AG04450 (cell line): ENCODE measurements around the gene PTPN1. TPM values are rescaled to one million over a fixed set of nuclear protein-coding genes. Genes with fewer than 3 reads are reported as not detected.
A peak's percentile ranks its signal among the peaks of the same experiment; 100 is the strongest.

Experiments
- CTCF ChIA-PET: fragments of 300-600, 350-600 bp; formaldehyde crosslinking; extraction: SDS; loops from one replicate; lab custom pipeline; 2022; ENCODE audit warnings: antibody characterized with exemption, inconsistent platforms; lab: Charles Lee
- POLR2A ChIA-PET: fragments of 350-600 bp; formaldehyde crosslinking; extraction: SDS; loops from one replicate; lab custom pipeline; 2021; ENCODE audit warnings: antibody characterized with exemption, inconsistent platforms; lab: Yijun Ruan, JAX
- DNase-seq: peaks from one replicate; pipeline ENCODE4 v3.0.0-alpha.2; 2011; ENCODE audit warnings: low read depth, low spot score
- H3K27ac ChIP-seq: one replicate; pipeline ENCODE4 v1.5.1; 2012; ENCODE audit warnings: low read depth, low read length, control low read depth
- H3K27me3 ChIP-seq: one replicate; pipeline ENCODE4 v1.6.0; 2012; ENCODE audit warnings: low read length; ENCODE audit not compliant: control insufficient read depth, insufficient read depth
- H3K4me3 ChIP-seq: 2 replicates; pipeline ENCODE4 v1.5.1; 2011; ENCODE audit warnings: mild to moderate bottlenecking, low read depth, low read length, control low read depth
- H3K9me3 ChIP-seq: 2 replicates; pipeline ENCODE4 v1.5.1; 2012; ENCODE audit warnings: low read length; ENCODE audit not compliant: control insufficient read depth, insufficient read depth
- polyA plus RNA-seq: library from polyadenylated mRNA; depleted of rRNA; stranded (reverse); fragments of >200 nt; gene quantifications from 2 replicates; pipeline ENCODE4 v1.2.3, GENCODE V29; 2011
- TF ChIP-seq, protein P1 (sequence below): IDR thresholded peaks from 2 replicates; pipeline ENCODE4 v1.5.1; 2011; ENCODE audit warnings: low read depth, low read length, control low read depth, inconsistent platforms

The PTPN1 gene
- polyA plus RNA-seq, 1 experiment, result 54.7 TPM

DNA sequence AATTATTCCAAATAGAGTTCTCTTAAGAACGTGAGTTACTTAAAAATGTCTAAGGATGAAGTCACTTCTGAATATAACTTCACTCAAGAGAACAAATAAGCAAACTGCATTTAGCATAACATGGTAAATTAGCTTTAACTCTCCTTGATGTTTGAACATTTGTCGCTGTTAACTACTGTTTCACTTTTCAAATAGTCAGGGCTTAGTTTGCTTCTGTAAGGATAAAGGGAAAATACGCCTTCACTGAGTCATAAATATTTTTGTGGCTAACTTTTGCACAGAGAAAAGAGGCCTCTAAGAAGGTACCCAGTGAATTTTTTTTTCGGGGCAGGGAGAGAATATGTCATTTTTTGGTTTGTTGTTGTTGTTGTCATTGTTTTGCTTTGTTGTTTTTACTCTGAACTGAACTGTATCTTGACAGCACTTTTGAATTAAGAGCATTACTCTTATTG, 8.1 kb downstream of the PTPN1 start:
- no peaks in the 10 kb centered on the region for H3K27me3 ChIP-seq
- no peak for DNase-seq
- peak overlapping the region; percentile 15; the same call in 1 of the 2 replicates for H3K4me3 ChIP-seq
- no peaks in the 10 kb centered on the region for H3K9me3 ChIP-seq
- POLR2A ChIA-PET, result no interaction called here
- TF ChIP-seq, protein P1, sequence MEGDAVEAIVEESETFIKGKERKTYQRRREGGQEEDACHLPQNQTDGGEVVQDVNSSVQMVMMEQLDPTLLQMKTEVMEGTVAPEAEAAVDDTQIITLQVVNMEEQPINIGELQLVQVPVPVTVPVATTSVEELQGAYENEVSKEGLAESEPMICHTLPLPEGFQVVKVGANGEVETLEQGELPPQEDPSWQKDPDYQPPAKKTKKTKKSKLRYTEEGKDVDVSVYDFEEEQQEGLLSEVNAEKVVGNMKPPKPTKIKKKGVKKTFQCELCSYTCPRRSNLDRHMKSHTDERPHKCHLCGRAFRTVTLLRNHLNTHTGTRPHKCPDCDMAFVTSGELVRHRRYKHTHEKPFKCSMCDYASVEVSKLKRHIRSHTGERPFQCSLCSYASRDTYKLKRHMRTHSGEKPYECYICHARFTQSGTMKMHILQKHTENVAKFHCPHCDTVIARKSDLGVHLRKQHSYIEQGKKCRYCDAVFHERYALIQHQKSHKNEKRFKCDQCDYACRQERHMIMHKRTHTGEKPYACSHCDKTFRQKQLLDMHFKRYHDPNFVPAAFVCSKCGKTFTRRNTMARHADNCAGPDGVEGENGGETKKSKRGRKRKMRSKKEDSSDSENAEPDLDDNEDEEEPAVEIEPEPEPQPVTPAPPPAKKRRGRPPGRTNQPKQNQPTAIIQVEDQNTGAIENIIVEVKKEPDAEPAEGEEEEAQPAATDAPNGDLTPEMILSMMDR, result no peak
- CTCF ChIA-PET, result no interaction called here
- H3K27ac ChIP-seq, result no peak overlapping the region

DNA sequence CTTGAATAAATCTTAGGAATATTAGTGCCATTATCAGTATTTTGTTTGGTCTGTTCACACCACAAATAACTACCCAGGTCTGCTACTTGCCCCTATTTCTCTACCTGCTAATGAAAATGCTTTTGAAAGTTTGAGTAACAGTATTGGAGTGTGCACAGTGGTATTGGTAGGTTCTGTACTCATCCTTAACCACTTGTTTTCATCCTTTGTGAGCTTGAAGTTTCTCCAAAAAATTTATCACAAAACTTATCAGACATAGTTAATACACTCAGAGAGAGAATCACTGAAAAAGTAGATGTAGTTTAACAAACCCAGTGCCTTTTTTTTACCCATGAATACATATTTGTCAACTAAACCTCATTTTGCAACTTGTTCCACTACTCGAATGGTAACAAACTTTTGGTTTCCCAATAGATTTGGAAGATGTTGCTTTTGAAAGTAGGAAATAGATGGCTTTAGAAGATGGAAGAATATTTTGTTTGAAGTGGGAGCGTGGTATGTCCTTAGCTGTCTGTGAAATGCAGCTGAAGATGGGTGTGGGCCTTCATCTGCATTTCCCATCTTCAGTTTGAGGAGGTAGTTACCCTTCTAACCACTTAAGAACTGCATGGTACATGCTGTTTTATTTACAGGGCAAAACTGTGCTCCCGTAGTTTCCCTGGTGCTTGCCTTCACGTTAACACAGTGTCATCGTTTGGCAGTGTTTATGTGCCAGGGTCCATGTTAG, 9.0 kb downstream of the PTPN1 start:
- CTCF ChIA-PET, result no interaction called here

GRCh38 chr20:50520222-50520880, 10.2 kb downstream of the PTPN1 start:
- Histone ChIP-seq H3K4me3 (no peak overlapping the region), H3K9me3 (no peaks in the 10 kb centered on the region), H3K27ac (no peak overlapping the region), H3K27me3 (no peaks in the 10 kb centered on the region)
- CTCF ChIA-PET, result interaction anchor here (0.7 kb wide), 1 partner anchor 34 kb away, joined by 3 read pairs; no protein-coding TSS in a partner anchor
- POLR2A ChIA-PET, result interaction anchor here (0.6 to 1.9 kb wide), 3 partner anchors 10 to 18 kb away, joined by 3 to 4 read pairs (median 3); partner anchors contain the start of gene PTPN1
- no peak for DNase-seq
- TF ChIP-seq, protein P1, result no peak

More for the DNA sequence above, 9.0 kb downstream of the PTPN1 start:
- TF ChIP-seq, protein P1, result no peak
- Histone ChIP-seq H3K27ac (no peak overlapping the region), H3K27me3 (no peaks in the 10 kb centered on the region), H3K9me3 (no peaks in the 10 kb centered on the region), H3K4me3 (no peak overlapping the region)
- POLR2A ChIA-PET, result interaction anchor here (1.2 kb wide), 1 partner anchor 9 kb away, joined by 3 read pairs; the partner anchor contains the start of gene PTPN1
- DNase-seq, result no peak

DNA sequence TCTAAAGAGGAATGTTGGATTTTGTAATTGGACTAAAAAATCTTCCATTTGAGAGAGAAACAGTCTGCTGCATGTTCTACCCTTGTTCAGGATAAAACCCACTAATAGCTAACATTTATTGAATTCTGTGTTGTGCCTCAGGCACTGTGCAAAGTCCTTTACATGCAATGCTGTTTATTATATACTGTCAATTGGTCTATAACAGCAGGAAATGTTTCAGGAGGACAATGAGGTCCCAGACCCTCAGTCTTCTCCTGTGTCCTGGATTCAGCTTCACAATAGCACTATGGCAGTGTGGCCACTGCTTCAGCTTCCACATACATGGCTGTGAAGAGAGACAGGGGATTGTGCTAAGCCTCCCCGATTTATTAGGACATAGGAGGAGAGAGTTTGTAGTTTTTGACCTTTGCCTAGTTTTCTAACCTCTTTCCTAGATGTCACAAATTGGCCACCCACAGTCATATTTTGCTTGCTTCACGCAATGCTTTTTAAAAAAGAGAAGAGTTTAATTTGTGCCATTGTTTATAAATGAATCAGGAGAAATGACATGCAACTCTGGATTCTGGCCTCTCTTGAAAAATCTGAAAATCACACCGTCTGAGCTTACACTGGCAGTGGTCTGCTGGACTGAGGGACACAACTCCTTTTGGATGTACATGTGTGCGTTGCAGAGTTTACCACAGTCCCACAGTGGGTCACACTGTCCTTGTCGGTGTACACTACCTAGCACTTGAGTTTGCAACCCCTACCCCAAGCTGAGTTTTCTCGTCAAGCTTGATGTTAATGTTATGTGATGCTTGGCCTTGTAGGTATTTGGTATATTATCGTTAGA, 11.3 kb downstream of the PTPN1 start:
- Histone ChIP-seq H3K4me3 (no peak overlapping the region), H3K27me3 (no peaks in the 10 kb centered on the region), H3K27ac (no peak overlapping the region), H3K9me3 (no peaks in the 10 kb centered on the region)
- no peak for DNase-seq
- POLR2A ChIA-PET, result interaction anchor here (0.6 to 1.9 kb wide), 3 partner anchors 9 to 13 kb away, joined by 4 to 6 read pairs (median 4); partner anchors contain the start of gene PTPN1
- CTCF ChIA-PET, result interaction anchor here (0.5 kb wide), 1 partner anchor 543 kb away, joined by 5 read pairs; no protein-coding TSS in a partner anchor
- TF ChIP-seq, protein P1, result no peak
